ENCODE data around the gene FAM217A.

DNA sequence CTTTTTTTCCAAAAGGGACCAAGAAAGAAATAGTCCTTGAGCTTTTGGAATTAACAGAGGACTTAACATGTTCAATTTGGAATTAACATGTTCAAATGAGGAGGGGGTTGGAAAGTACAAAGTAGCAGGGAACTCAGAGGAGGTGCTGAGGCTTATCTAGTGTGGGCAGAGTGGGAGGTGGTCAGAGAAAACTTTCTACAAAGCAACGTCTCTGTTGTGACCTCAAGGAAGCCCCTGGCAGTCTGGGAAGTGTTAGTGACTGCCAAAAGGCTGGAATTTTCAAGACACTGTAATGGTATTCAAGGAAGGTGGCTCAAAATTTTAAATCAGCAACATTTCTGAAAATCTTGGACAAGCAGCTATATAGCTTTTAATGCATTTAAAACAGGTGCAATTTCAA, 49.1 kb upstream of the FAM217A start:
- TF ChIP-seq, protein P1, sequence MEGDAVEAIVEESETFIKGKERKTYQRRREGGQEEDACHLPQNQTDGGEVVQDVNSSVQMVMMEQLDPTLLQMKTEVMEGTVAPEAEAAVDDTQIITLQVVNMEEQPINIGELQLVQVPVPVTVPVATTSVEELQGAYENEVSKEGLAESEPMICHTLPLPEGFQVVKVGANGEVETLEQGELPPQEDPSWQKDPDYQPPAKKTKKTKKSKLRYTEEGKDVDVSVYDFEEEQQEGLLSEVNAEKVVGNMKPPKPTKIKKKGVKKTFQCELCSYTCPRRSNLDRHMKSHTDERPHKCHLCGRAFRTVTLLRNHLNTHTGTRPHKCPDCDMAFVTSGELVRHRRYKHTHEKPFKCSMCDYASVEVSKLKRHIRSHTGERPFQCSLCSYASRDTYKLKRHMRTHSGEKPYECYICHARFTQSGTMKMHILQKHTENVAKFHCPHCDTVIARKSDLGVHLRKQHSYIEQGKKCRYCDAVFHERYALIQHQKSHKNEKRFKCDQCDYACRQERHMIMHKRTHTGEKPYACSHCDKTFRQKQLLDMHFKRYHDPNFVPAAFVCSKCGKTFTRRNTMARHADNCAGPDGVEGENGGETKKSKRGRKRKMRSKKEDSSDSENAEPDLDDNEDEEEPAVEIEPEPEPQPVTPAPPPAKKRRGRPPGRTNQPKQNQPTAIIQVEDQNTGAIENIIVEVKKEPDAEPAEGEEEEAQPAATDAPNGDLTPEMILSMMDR (CRISPR knock-in tag; IDR thresholded peaks at IDR 0.05): no peak
- TF ChIP-seq TRIM24 (CRISPR knock-in tag; IDR thresholded peaks at IDR 0.05) (no peak), MXI1 (IDR thresholded peaks at IDR 0.05; ENCODE audit: borderline replicate concordance, low read depth, low read length) (no peak), RFXAP (CRISPR knock-in tag; IDR thresholded peaks at IDR 0.05; ENCODE audit: borderline replicate concordance) (no peak), ZNF274 (CRISPR knock-in tag; IDR thresholded peaks at IDR 0.05) (no peak), CEBPB (IDR thresholded peaks at IDR 0.05; ENCODE audit: borderline replicate concordance, low read depth, low read length) (no peak), NPAS2 (CRISPR knock-in tag; IDR thresholded peaks at IDR 0.05; ENCODE audit: borderline replicate concordance) (no peak), SP1 (IDR thresholded peaks at IDR 0.05) (no peak), SP1 (CRISPR knock-in tag; IDR thresholded peaks at IDR 0.05) (no peak)
- TF ChIP-seq, protein P2, sequence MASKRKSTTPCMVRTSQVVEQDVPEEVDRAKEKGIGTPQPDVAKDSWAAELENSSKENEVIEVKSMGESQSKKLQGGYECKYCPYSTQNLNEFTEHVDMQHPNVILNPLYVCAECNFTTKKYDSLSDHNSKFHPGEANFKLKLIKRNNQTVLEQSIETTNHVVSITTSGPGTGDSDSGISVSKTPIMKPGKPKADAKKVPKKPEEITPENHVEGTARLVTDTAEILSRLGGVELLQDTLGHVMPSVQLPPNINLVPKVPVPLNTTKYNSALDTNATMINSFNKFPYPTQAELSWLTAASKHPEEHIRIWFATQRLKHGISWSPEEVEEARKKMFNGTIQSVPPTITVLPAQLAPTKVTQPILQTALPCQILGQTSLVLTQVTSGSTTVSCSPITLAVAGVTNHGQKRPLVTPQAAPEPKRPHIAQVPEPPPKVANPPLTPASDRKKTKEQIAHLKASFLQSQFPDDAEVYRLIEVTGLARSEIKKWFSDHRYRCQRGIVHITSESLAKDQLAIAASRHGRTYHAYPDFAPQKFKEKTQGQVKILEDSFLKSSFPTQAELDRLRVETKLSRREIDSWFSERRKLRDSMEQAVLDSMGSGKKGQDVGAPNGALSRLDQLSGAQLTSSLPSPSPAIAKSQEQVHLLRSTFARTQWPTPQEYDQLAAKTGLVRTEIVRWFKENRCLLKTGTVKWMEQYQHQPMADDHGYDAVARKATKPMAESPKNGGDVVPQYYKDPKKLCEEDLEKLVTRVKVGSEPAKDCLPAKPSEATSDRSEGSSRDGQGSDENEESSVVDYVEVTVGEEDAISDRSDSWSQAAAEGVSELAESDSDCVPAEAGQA (IDR thresholded peaks at IDR 0.05; ENCODE audit: low read depth): no peak
- TF ChIP-seq, protein P2 (CRISPR knock-in tag; IDR thresholded peaks at IDR 0.05; ENCODE audit: borderline replicate concordance): no peak
- TF ChIP-seq, protein P3, sequence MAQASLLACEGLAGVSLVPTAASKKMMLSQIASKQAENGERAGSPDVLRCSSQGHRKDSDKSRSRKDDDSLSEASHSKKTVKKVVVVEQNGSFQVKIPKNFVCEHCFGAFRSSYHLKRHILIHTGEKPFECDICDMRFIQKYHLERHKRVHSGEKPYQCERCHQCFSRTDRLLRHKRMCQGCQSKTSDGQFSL (CRISPR knock-in tag; IDR thresholded peaks at IDR 0.05): no peak
- TF ChIP-seq, protein P4, sequence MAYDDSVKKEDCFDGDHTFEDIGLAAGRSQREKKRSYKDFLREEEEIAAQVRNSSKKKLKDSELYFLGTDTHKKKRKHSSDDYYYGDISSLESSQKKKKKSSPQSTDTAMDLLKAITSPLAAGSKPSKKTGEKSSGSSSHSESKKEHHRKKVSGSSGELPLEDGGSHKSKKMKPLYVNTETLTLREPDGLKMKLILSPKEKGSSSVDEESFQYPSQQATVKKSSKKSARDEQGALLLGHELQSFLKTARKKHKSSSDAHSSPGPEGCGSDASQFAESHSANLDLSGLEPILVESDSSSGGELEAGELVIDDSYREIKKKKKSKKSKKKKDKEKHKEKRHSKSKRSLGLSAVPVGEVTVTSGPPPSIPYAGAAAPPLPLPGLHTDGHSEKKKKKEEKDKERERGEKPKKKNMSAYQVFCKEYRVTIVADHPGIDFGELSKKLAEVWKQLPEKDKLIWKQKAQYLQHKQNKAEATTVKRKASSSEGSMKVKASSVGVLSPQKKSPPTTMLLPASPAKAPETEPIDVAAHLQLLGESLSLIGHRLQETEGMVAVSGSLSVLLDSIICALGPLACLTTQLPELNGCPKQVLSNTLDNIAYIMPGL (CRISPR knock-in tag; IDR thresholded peaks at IDR 0.05; ENCODE audit: borderline replicate concordance in 1 of 2, low read depth in 1 of 2): no peak

Data from HepG2 (cell line).